K562 (cell line): ENCODE measurements around the gene ABCA1. TPM values are rescaled to one million over a fixed set of nuclear protein-coding genes. Genes with fewer than 3 reads are reported as not detected.

Experiments used
- ATF3 ChIP-seq, 2 experiments: fragments of 450-650 bp in 1 of 2; sonication (generic) in 1 of 2; formaldehyde crosslinking in 1 of 2; IDR thresholded peaks in 1 of 2; conservative IDR thresholded peaks in 1 of 2; 2 replicates each; pipeline versions ENCODE4 v1.6.1 to v1.8.1; 2016 to 2023; ENCODE audit warnings: mild to moderate bottlenecking in 2 of 2, moderate library complexity in 2 of 2, inconsistent platforms in 1 of 2, missing genetic modification reagents in 1 of 2
- ATF7 ChIP-seq: fragments of 450-650 bp; IDR thresholded peaks from 2 replicates; pipeline ENCODE4 v1.7.1; 2014; ENCODE audit warnings: mild to moderate bottlenecking, moderate library complexity
- CBFA2T3 ChIP-seq: fragments of 450-650 bp; IDR thresholded peaks from 2 replicates; pipeline ENCODE4 v1.6.1; 2017
- CBX8 ChIP-seq: fragments of 200-600 bp; sonication (generic); IDR thresholded peaks from 2 replicates; pipeline ENCODE4 v1.6.1; 2012; ENCODE audit warnings: borderline replicate concordance, mixed run types, low read depth, mild to moderate bottlenecking, moderate library complexity, mixed read lengths, low read length, control low read depth, inconsistent platforms; ENCODE audit not compliant: poor library complexity, severe bottlenecking; ENCODE audit errors: extremely low read depth
- CREB1 ChIP-seq, 2 experiments: sonication (generic) in 1 of 2; formaldehyde crosslinking in 1 of 2; IDR thresholded peaks; 2 replicates each; pipeline versions ENCODE4 v1.6.1 to v1.8.0; 2012 to 2022; ENCODE audit warnings: inconsistent platforms in 1 of 2, mild to moderate bottlenecking in 1 of 2, missing genetic modification reagents in 1 of 2, moderate library complexity in 1 of 2
- DNMT1 ChIP-seq: fragments of 450-650 bp; IDR thresholded peaks from 2 replicates; pipeline ENCODE4 v1.6.1; 2016; ENCODE audit warnings: antibody characterized with exemption, mild to moderate bottlenecking
- E4F1 ChIP-seq: fragments of 250-450 bp; sonication (Bioruptor Pico); IDR thresholded peaks from 2 replicates; pipeline ENCODE4 v1.5.0; 2021; ENCODE audit warnings: mild to moderate bottlenecking, borderline replicate concordance
- ESRRA ChIP-seq: fragments of 450-650 bp; IDR thresholded peaks from 2 replicates; pipeline ENCODE4 v1.6.1; 2014; ENCODE audit warnings: low read depth, mild to moderate bottlenecking, moderate library complexity, borderline replicate concordance
- FOXM1 ChIP-seq, 2 experiments: fragments of 450-650 bp in 1 of 2; sonication (generic) in 1 of 2; formaldehyde crosslinking in 1 of 2; IDR thresholded peaks; 2 replicates each; pipeline versions ENCODE4 v1.6.1 to v1.9.0; 2017 to 2022; ENCODE audit warnings: low read depth in 2 of 2, mild to moderate bottlenecking in 2 of 2, missing genetic modification reagents in 1 of 2, moderate library complexity in 1 of 2
- IRF2 ChIP-seq: sonication (generic); formaldehyde crosslinking; IDR thresholded peaks from 2 replicates; pipeline ENCODE4 v1.8.1; 2022; ENCODE audit warnings: mild to moderate bottlenecking, missing genetic modification reagents
- KDM1A ChIP-seq, 2 experiments: fragments of 450-650 bp; IDR thresholded peaks; 2 replicates each; pipeline ENCODE4 v1.6.1; 2016; ENCODE audit warnings: mild to moderate bottlenecking in 2 of 2
- MAZ ChIP-seq, 2 experiments: fragments of 450-650 bp in 1 of 2; sonication (generic) in 1 of 2; formaldehyde crosslinking; IDR thresholded peaks in 1 of 2; conservative IDR thresholded peaks in 1 of 2; 2 replicates each; pipeline versions ENCODE4 v1.4.0 to v1.5.0; 2020; ENCODE audit warnings: mild to moderate bottlenecking in 1 of 2, missing genetic modification reagents in 1 of 2
- NFE2L1 ChIP-seq: fragments of 450-650 bp; IDR thresholded peaks from 2 replicates; pipeline ENCODE4 v1.6.1; 2016; ENCODE audit warnings: missing genetic modification characterization, low read depth, mild to moderate bottlenecking, missing compliant biosample characterization, moderate library complexity, borderline replicate concordance
- NFIC ChIP-seq: fragments of 450-650 bp; IDR thresholded peaks from 2 replicates; pipeline ENCODE4 v1.6.1; 2017; ENCODE audit warnings: mild to moderate bottlenecking, inconsistent platforms
- PTRF ChIP-seq: fragments of 450-650 bp; IDR thresholded peaks from 2 replicates; pipeline ENCODE4 v1.6.1; 2016; ENCODE audit warnings: mild to moderate bottlenecking, missing genetic modification characterization, missing compliant biosample characterization
- SIX5 ChIP-seq, 2 experiments: IDR thresholded peaks; 2 replicates each; pipeline ENCODE4 v1.6.1; 2011; ENCODE audit warnings: low read length in 2 of 2, borderline replicate concordance in 1 of 2, low read depth in 1 of 2, mild to moderate bottlenecking in 1 of 2, moderate library complexity in 1 of 2; ENCODE audit not compliant: insufficient read depth in 1 of 2
- SMAD1 ChIP-seq: fragments of 150-350 bp; IDR thresholded peaks from 2 replicates; pipeline ENCODE4 v1.6.1; 2014; ENCODE audit warnings: low read length, low read depth; ENCODE audit not compliant: partially characterized antibody
- TAF15 ChIP-seq: fragments of 200-400 bp; formaldehyde crosslinking; IDR thresholded peaks from 2 replicates; pipeline ENCODE4 v1.6.1; 2017; ENCODE audit warnings: mild to moderate bottlenecking, low read depth, low read length, moderate library complexity
- THRB ChIP-seq: fragments of 450-650 bp; formaldehyde crosslinking; conservative IDR thresholded peaks from 2 replicates; pipeline ENCODE4 v1.4.0; 2022; ENCODE audit warnings: mild to moderate bottlenecking, missing genetic modification characterization
- TRIM28 ChIP-seq: fragments of 450-650 bp; IDR thresholded peaks from 2 replicates; pipeline ENCODE4 v1.6.1; 2017
- ZNF239 ChIP-seq: fragments of 250-450 bp; sonication (Bioruptor Pico); IDR thresholded peaks from 2 replicates; pipeline ENCODE4 v1.4.0; 2020; ENCODE audit warnings: mild to moderate bottlenecking
- ZNF696 ChIP-seq: fragments of 250-450 bp; sonication (Bioruptor Pico); conservative IDR thresholded peaks from 2 replicates; pipeline ENCODE4 v1.4.0; 2020; ENCODE audit warnings: mild to moderate bottlenecking, moderate library complexity
- polyA plus RNA-seq, 8 experiments: library from polyadenylated mRNA; depleted of rRNA in 4 of 8; stranded (reverse) in 5 of 8; unstranded in 3 of 8; fragments of >200 nt; fragmentation: Nextera tagmentation in 2 of 8; fragmentation: Illumina TruSeq in 1 of 8; extraction: Ambion mirVana in 2 of 8; extraction: Trizol in 1 of 8; gene quantifications; 2 replicates each; pipeline versions ENCODE4 v1.2.1 to v1.2.3, GENCODE V29; 2011 to 2014; ENCODE audit warnings: inconsistent platforms in 1 of 8, missing spikeins in 1 of 8
- total RNA-seq, 7 experiments: library from RNA; depleted of rRNA in 6 of 7; stranded (reverse); fragments of >200 nt in 6 of 7; fragmentation: Illumina TruSeq in 2 of 7; extraction: Trizol in 2 of 7; gene quantifications; 2 replicates each; pipeline versions ENCODE4 v1.2.1 to v1.2.3, GENCODE V29; 2011 to 2021; ENCODE audit warnings: low replicate concordance in 1 of 7

ABCA1 gene
- total and polyA plus RNA-seq, 9 of the 15 experiments (the other 6 are each of a cell fraction or from before 2014, with no cell fraction given): under 0.01 to 0.18 (median 0.02) TPM; not detected in 5

GRCh38 chr9:104774831-104775573, 153.0 kb downstream of the ABCA1 start (continued):
- TF ChIP-seq SIX5 (IDR thresholded peaks at IDR 0.05; ENCODE audit: borderline replicate concordance in 1 of 2, insufficient read depth in 1 of 2, low read depth in 1 of 2, low read length in 2 of 2) (no peak), ZNF239 (peak; percentile 57; the same call in 1 of the 2 replicates), TAF15 (no peak), NFIC (peak; percentile 44; the same call in 1 of the 2 replicates), CREB1 (IDR thresholded peaks at IDR 0.05) (peak; percentile 71), CREB1 (CRISPR knock-in tag; IDR thresholded peaks at IDR 0.05) (peak; percentile 54; the same call in 1 of the 2 replicates), KDM1A (IDR thresholded peaks at IDR 0.05) (peak; percentile 94 to 97), E4F1 (CRISPR knock-in tag) (no peak), MAZ (CRISPR knock-in tag; conservative IDR thresholded peaks at IDR 0.05 in 1 of 2, IDR thresholded peaks at IDR 0.05 in 1 of 2) (peak; percentile 58 to 62), ATF3 (IDR thresholded peaks at IDR 0.05) (peak; percentile 83), ATF3 (CRISPR knock-in tag; conservative IDR thresholded peaks at IDR 0.05) (no peak), CBFA2T3 (peak; percentile 84), SMAD1 (peak; percentile 19), DNMT1 (no peak), TRIM28 (peak; percentile 39; the same call in 1 of the 2 replicates), PTRF (no peak), THRB (CRISPR knock-in tag) (0 out of 2 replicates have a peak, but pooled peaks have one; percentile 41), IRF2 (no peak), ATF7 (peak; percentile 91), ZNF696 (CRISPR knock-in tag) (no peak), CBX8 (no peak), ESRRA (peak; percentile 99), FOXM1 (IDR thresholded peaks at IDR 0.05; ENCODE audit: low read depth) (0 out of 2 replicates have a peak, but pooled peaks have one; percentile 20), FOXM1 (CRISPR knock-in tag; IDR thresholded peaks at IDR 0.05; ENCODE audit: low read depth) (no peak), NFE2L1 (tag) (peak; percentile 8; the same call in 1 of the 2 replicates)
